Neural cell (in vitro differentiated cells): Measurements from ENCODE around the gene LCN2. TPM values are rescaled to one million over a fixed set of nuclear protein-coding genes. Genes with fewer than 3 reads are reported as not detected.

Experiments
- H2AFZ ChIP-seq: fragments of 200-600, 300-800 bp; sonication (generic), shearing (Covaris generic); 2 replicates; pipeline ENCODE4 v1.6.0; 2014; ENCODE audit warnings: low read depth, mild to moderate bottlenecking, antibody characterized with exemption, low read length, moderate library complexity
- H3F3A ChIP-seq: fragments of 200-600 bp; shearing (Covaris generic); 2 replicates; pipeline ENCODE4 v1.6.1; 2016; ENCODE audit warnings: mild to moderate bottlenecking, moderate library complexity, mixed read lengths, antibody characterized with exemption, low read length; ENCODE audit not compliant: insufficient read depth, poor library complexity, severe bottlenecking
- H3K27ac ChIP-seq: fragments of 200-600, 300-800 bp; sonication (generic), shearing (Covaris generic); 2 replicates; pipeline ENCODE4 v1.5.1; 2014; ENCODE audit warnings: mild to moderate bottlenecking, low read length, moderate library complexity
- H3K27me3 ChIP-seq: fragments of 300-800, 200-600 bp; sonication (generic), shearing (Covaris generic); 2 replicates; pipeline ENCODE4 v1.6.0; 2014; ENCODE audit warnings: mild to moderate bottlenecking, low read depth, low read length, moderate library complexity; ENCODE audit not compliant: insufficient read depth
- H3K36me3 ChIP-seq: fragments of 300-800, 200-600 bp; sonication (generic), shearing (Covaris generic); 2 replicates; pipeline ENCODE4 v1.5.1; 2014; ENCODE audit warnings: mild to moderate bottlenecking, antibody characterized with exemption, low read length, moderate library complexity; ENCODE audit not compliant: insufficient read depth
- H3K4me2 ChIP-seq: fragments of 300-800, 200-600 bp; sonication (generic), shearing (Covaris generic); 2 replicates; pipeline ENCODE4 v1.6.0; 2014; ENCODE audit warnings: mild to moderate bottlenecking, low read length
- H3K4me3 ChIP-seq: fragments of 300-800, 200-600 bp; sonication (generic), shearing (Covaris generic); 2 replicates; pipeline ENCODE4 v1.5.1; 2014; ENCODE audit warnings: mild to moderate bottlenecking, low read length, moderate library complexity
- H3K79me2 ChIP-seq: fragments of 200-600 bp; shearing (Covaris generic); replicated peaks from 2 replicates; pipeline ENCODE4 v1.6.0; 2014; ENCODE audit warnings: mild to moderate bottlenecking, low read length, moderate library complexity; ENCODE audit not compliant: insufficient read depth
- H3K9ac ChIP-seq: fragments of 300-800, 200-600 bp; sonication (generic), shearing (Covaris generic); 2 replicates; pipeline ENCODE4 v1.6.1; 2016; ENCODE audit warnings: mild to moderate bottlenecking, low read length, mixed read lengths
- H3K9me2 ChIP-seq: fragments of 200-600 bp; shearing (Covaris generic); 2 replicates; pipeline ENCODE4 v1.6.1; 2016; ENCODE audit warnings: mild to moderate bottlenecking, low read length, mixed read lengths; ENCODE audit not compliant: insufficient read depth
- H3K9me3 ChIP-seq: fragments of 200-600, 300-800 bp; sonication (generic), shearing (Covaris generic); 2 replicates; pipeline ENCODE4 v1.6.1; 2016; ENCODE audit warnings: mild to moderate bottlenecking, mixed run types, low read length, moderate library complexity, mixed read lengths
- H4K20me1 ChIP-seq: fragments of 200-600 bp; shearing (Covaris generic); 2 replicates; pipeline ENCODE4 v1.6.1; 2016; ENCODE audit warnings: mild to moderate bottlenecking, mixed run types; ENCODE audit not compliant: insufficient read depth
- EP300 ChIP-seq: fragments of 450-650 bp; conservative IDR thresholded peaks from 2 replicates; pipeline ENCODE4 v1.6.1; 2014; ENCODE audit warnings: antibody characterized with exemption, mild to moderate bottlenecking, moderate library complexity; ENCODE audit not compliant: poor library complexity, severe bottlenecking
- EZH2 ChIP-seq: fragments of 200-600, 300-800 bp; shearing (Covaris generic), sonication (generic); IDR thresholded peaks from 2 replicates; pipeline ENCODE4 v1.6.1; 2014; ENCODE audit warnings: antibody characterized with exemption, low read length, borderline replicate concordance, mild to moderate bottlenecking; ENCODE audit not compliant: insufficient read depth, poor library complexity, severe bottlenecking
- MXI1 ChIP-seq: fragments of 450-650 bp; conservative IDR thresholded peaks from 2 replicates; pipeline ENCODE4 v1.6.1; 2014; ENCODE audit warnings: antibody characterized with exemption, mild to moderate bottlenecking; ENCODE audit not compliant: poor library complexity, severe bottlenecking
- POLR2AphosphoS5 ChIP-seq: IDR thresholded peaks from 2 replicates; pipeline ENCODE4 v1.6.1; 2012
- RAD21 ChIP-seq: fragments of 450-650 bp; conservative IDR thresholded peaks from 2 replicates; pipeline ENCODE4 v1.6.1; 2014; ENCODE audit warnings: antibody characterized with exemption, mild to moderate bottlenecking, moderate library complexity
- SMC3 ChIP-seq: fragments of 450-650 bp; conservative IDR thresholded peaks from 2 replicates; pipeline ENCODE4 v1.6.1; 2014; ENCODE audit warnings: antibody characterized with exemption, mild to moderate bottlenecking, moderate library complexity; ENCODE audit not compliant: poor library complexity
- TAF1 ChIP-seq: IDR thresholded peaks from 2 replicates; pipeline ENCODE4 v1.6.1; 2012; ENCODE audit warnings: low read depth
- polyA plus RNA-seq: library from polyadenylated mRNA; depleted of rRNA; stranded (reverse); fragments of >200 nt; gene quantifications from 2 replicates; pipeline ENCODE4 v1.2.3, GENCODE V29; 2014
- TF ChIP-seq, protein P1 (sequence below): IDR thresholded peaks from 2 replicates; pipeline ENCODE4 v1.6.1; 2012; ENCODE audit warnings: borderline replicate concordance
- TF ChIP-seq, protein P2 (sequence below): fragments of 450-650 bp; IDR thresholded peaks from 2 replicates; pipeline ENCODE4 v1.5.1; 2014; ENCODE audit warnings: antibody characterized with exemption, mild to moderate bottlenecking, moderate library complexity; ENCODE audit not compliant: poor library complexity, severe bottlenecking

LCN2 gene
- polyA plus RNA-seq, 1 donor from 2014 or later, result not detected

DNA sequence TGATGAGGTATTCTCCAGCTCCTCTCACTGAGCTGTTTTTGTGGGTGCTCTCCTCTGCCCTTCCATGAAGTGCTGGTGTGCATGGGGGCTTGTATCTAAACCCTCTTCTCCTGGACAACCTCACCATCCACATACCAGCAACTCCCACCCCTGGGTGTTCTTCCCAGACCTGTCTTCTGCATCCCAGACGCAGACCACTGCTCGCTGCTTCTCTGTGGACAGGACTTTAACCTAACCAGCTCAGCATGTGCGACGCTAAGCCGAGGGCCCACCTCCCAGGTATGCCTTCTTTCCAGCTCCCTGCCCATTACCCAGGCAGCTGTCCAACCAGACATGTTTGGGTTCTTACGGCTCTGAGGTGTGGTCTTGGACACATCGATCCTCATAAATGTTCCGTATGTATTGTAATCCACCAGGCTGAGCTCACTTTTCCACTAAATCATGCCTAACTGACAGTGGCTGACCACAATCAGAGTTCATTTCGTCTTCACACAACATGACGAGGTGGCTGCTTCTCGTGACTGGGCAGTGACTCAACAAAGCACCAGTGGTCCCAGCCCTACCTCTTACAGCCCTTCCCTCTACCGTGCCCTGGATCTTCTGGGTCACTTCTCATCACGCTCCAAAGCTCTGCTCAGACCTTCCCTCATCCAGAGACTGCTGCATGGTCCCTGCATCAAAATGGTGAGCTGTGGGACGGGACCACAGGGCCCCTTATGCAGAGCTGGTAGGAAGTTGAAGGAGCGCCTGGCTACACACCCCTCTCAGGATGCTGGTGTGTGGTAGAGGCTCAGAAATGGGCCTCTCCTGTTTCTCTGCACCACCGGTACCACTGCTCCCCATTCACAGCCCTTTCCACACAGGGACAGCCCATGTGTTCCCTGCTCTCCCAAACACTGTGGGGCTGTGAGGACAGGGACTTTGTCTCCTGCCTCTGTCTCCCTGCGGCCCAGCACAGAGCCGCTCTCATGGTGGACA lies 12.1 kb upstream of the LCN2 start:
- no peaks in the 10 kb centered on the region for H3K79me2 ChIP-seq
- no peak overlapping the region for H2AFZ ChIP-seq
- H3K4me3 ChIP-seq, result no peak overlapping the region
- no peaks in the 10 kb centered on the region for H3F3A ChIP-seq
- no peak overlapping the region for H3K4me2 ChIP-seq
- no peak overlapping the region for H3K27ac ChIP-seq
- no peaks in the 10 kb centered on the region for H4K20me1 ChIP-seq
- no peaks in the 10 kb centered on the region for H3K36me3 ChIP-seq
- no peaks in the 10 kb centered on the region for H3K9me3 ChIP-seq
- TF ChIP-seq POLR2AphosphoS5, result no peak
- no peak for TF ChIP-seq SMC3
- TF ChIP-seq, protein P1, sequence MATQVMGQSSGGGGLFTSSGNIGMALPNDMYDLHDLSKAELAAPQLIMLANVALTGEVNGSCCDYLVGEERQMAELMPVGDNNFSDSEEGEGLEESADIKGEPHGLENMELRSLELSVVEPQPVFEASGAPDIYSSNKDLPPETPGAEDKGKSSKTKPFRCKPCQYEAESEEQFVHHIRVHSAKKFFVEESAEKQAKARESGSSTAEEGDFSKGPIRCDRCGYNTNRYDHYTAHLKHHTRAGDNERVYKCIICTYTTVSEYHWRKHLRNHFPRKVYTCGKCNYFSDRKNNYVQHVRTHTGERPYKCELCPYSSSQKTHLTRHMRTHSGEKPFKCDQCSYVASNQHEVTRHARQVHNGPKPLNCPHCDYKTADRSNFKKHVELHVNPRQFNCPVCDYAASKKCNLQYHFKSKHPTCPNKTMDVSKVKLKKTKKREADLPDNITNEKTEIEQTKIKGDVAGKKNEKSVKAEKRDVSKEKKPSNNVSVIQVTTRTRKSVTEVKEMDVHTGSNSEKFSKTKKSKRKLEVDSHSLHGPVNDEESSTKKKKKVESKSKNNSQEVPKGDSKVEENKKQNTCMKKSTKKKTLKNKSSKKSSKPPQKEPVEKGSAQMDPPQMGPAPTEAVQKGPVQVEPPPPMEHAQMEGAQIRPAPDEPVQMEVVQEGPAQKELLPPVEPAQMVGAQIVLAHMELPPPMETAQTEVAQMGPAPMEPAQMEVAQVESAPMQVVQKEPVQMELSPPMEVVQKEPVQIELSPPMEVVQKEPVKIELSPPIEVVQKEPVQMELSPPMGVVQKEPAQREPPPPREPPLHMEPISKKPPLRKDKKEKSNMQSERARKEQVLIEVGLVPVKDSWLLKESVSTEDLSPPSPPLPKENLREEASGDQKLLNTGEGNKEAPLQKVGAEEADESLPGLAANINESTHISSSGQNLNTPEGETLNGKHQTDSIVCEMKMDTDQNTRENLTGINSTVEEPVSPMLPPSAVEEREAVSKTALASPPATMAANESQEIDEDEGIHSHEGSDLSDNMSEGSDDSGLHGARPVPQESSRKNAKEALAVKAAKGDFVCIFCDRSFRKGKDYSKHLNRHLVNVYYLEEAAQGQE, result no peak
- no peaks in the 10 kb centered on the region for H3K9me2 ChIP-seq
- H3K9ac ChIP-seq, result no peak overlapping the region
- H3K27me3 ChIP-seq, result no peaks in the 10 kb centered on the region

DNA sequence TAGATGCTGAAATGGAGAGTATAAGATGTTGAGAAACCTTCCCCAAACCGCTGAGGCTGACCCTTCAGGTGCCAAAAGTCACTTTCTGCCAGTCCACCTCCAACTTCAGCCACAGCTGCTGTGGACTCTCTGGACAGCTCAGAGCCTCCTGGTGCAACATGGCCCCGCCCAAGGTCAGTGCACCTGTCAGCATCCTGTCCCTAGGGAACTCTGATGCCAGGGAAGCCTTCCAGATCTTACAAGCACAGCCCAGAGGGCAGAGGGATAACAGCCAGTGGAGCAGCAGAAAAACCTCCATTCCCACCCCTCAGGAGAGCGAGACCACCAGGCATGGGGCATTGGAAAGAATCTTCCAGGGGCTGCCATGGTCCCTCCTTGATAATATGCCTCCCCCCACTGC lies 11.3 kb upstream of the LCN2 start:
- Histone ChIP-seq H3K4me2 (no peak overlapping the region), H4K20me1 (no peaks in the 10 kb centered on the region), H3K9me2 (no peaks in the 10 kb centered on the region), H3K9me3 (no peaks in the 10 kb centered on the region), H3F3A (no peaks in the 10 kb centered on the region), H3K27me3 (no peaks in the 10 kb centered on the region), H3K27ac (no peak overlapping the region), H2AFZ (no peak overlapping the region), H3K79me2 (no peaks in the 10 kb centered on the region), H3K4me3 (no peak overlapping the region), H3K9ac (no peak overlapping the region), H3K36me3 (no peaks in the 10 kb centered on the region)
- TF ChIP-seq, protein P2, sequence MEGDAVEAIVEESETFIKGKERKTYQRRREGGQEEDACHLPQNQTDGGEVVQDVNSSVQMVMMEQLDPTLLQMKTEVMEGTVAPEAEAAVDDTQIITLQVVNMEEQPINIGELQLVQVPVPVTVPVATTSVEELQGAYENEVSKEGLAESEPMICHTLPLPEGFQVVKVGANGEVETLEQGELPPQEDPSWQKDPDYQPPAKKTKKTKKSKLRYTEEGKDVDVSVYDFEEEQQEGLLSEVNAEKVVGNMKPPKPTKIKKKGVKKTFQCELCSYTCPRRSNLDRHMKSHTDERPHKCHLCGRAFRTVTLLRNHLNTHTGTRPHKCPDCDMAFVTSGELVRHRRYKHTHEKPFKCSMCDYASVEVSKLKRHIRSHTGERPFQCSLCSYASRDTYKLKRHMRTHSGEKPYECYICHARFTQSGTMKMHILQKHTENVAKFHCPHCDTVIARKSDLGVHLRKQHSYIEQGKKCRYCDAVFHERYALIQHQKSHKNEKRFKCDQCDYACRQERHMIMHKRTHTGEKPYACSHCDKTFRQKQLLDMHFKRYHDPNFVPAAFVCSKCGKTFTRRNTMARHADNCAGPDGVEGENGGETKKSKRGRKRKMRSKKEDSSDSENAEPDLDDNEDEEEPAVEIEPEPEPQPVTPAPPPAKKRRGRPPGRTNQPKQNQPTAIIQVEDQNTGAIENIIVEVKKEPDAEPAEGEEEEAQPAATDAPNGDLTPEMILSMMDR, result no peak
- TF ChIP-seq SMC3, result no peak

DNA sequence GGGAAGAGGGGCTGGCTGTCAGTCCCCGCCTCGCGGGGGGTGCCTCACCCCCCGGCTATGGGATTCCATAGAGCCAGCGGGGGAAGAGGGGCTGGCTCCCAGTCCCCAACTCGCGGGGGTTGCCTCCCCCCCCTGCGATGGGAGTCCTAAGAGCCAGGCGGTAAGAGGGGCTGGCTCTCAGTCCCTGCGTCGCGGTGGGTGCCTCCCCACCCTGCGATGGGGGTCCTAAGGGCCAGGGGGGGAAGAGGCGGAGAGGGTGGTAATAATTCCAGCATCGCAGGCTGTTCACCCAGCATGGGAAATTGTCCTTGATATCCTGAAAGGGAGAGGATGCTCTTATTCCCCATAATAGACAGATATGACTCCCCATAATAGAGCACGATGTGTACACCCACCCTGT lies 9.6 kb upstream of the LCN2 start:
- no peaks in the 10 kb centered on the region for H3K79me2 ChIP-seq

More for the DNA sequence above, 9.6 kb upstream of the LCN2 start:
- no peak overlapping the region for H3K9ac ChIP-seq
- no peaks in the 10 kb centered on the region for H3K36me3 ChIP-seq
- H3K4me2 ChIP-seq, result no peak overlapping the region
- no peaks in the 10 kb centered on the region for H3K27me3 ChIP-seq
- H3K9me3 ChIP-seq, result no peaks in the 10 kb centered on the region
- no peak overlapping the region for H3K4me3 ChIP-seq
- no peak overlapping the region for H2AFZ ChIP-seq
- no peaks in the 10 kb centered on the region for H3F3A ChIP-seq
- H4K20me1 ChIP-seq, result no peaks in the 10 kb centered on the region
- TF ChIP-seq TAF1 (no peak), SMC3 (no peak), EZH2 (no peak), EP300 (no peak), RAD21 (no peak), POLR2AphosphoS5 (no peak), MXI1 (no peak)
- TF ChIP-seq, protein P2, result no peak
- TF ChIP-seq, protein P1, result no peak
- no peaks in the 10 kb centered on the region for H3K9me2 ChIP-seq
- no peak overlapping the region for H3K27ac ChIP-seq
